COLO668 (cell line): ENCODE results near the gene GAST.
"Not testable (repeated sequence)": the region's sequence is repeated elsewhere in the genome, so short reads cannot be mapped to it uniquely, and the experiment has no call there.

Source experiments
- DNase-seq: peaks from one replicate; lab custom pipeline; 2025; ENCODE audit not compliant: unreplicated experiment; lab: John Stamatoyannopoulos, UW

The GAST gene

GRCh38 chr17:41683441-41684007 lies 28.6 kb upstream of the GAST start:
- no peak for DNase-seq

- DNase-seq, result no peak
Observed at GRCh38 chr17:41684035-41684434, 28.1 kb upstream of the GAST start.

GRCh38 chr17:41685753-41686152 lies 26.4 kb upstream of the GAST start:
- DNase-seq, result not testable (repeated sequence)

- DNase-seq, result no peak
Observed at GRCh38 chr17:41686281-41686680, 25.9 kb upstream of the GAST start.

- peak; percentile 18 for DNase-seq
Observed at GRCh38 chr17:41687828-41688640, 24.1 kb upstream of the GAST start.

GRCh38 chr17:41688641-41689496 lies 23.3 kb upstream of the GAST start, which contains the start of gene EIF1:
Gene EIF1 (plus strand): TSS chr17:41688885. CDS start chr17:41689039, 154 bp downstream.
- DNase-seq, result peak; percentile 97

GRCh38 chr17:41689497-41690299 lies 22.4 kb upstream of the GAST start:
- DNase-seq, result peak; percentile 20

GRCh38 chr17:41690497-41690896 lies 21.6 kb upstream of the GAST start:
- DNase-seq, result no peak

GRCh38 chr17:41691031-41691777 lies 20.9 kb upstream of the GAST start:
- DNase-seq, result no peak

- no peak for DNase-seq
Observed at GRCh38 chr17:41692722-41693521, 19.2 kb upstream of the GAST start.

GRCh38 chr17:41695134-41695661 lies 16.9 kb upstream of the GAST start:
- no peak for DNase-seq

GRCh38 chr17:41695954-41696757 lies 16.0 kb upstream of the GAST start:
- DNase-seq, result peak; percentile 62

GRCh38 chr17:41697122-41697962 lies 14.8 kb upstream of the GAST start:
- DNase-seq, result no peak

- not testable (repeated sequence) for DNase-seq
Observed at GRCh38 chr17:41700843-41701242, 11.3 kb upstream of the GAST start.

- no peak for DNase-seq
Observed at GRCh38 chr17:41702712-41703111, 9.4 kb upstream of the GAST start.

GRCh38 chr17:41705271-41705991 lies 6.7 kb upstream of the GAST start:
- no peak for DNase-seq
